A673 (cell line): ENCODE measurements around the gene METTL16. TPM values are rescaled to one million over a fixed set of nuclear protein-coding genes. Genes with fewer than 3 reads are reported as not detected.
"Not testable (repeated sequence)": the region's sequence is repeated elsewhere in the genome, so short reads cannot be mapped to it uniquely, and the experiment has no call there.

Experiments used
- BruUV-seq: library from RNA; stranded (reverse); fragments of 400-500 nt; replicated peaks from 2 replicates; lab custom pipeline; 2021; lab: Mats Ljungman, UMichigan
- CTCF ChIA-PET: fragments of 300-600 bp; sonication (Branson Sonifier 250); formaldehyde crosslinking; loops from one replicate; lab custom pipeline; 2022; ENCODE audit warnings: antibody characterized with exemption; lab: Charles Lee
- POLR2A ChIA-PET: fragments of 300-600 bp; sonication (Branson Sonifier 250); formaldehyde crosslinking; loops from one replicate; lab custom pipeline; 2022; ENCODE audit warnings: antibody characterized with exemption; ENCODE audit not compliant: low non-redundant PET; lab: Charles Lee
- DNase-seq: peaks from one replicate; pipeline ENCODE4 v3.0.0-alpha.2; 2015; ENCODE audit warnings: low spot score
- H3K27ac ChIP-seq: fragments of 200-600 bp; sonication (generic); 2 replicates; pipeline ENCODE4 v1.5.1; 2016; ENCODE audit warnings: mixed run types, low read depth, mild to moderate bottlenecking, mixed read lengths, antibody characterized with exemption, low read length; ENCODE audit not compliant: poor library complexity, severe bottlenecking
- H3K27me3 ChIP-seq: fragments of 200-600 bp; sonication (generic); replicated peaks from 2 replicates; pipeline ENCODE4 v1.6.1; 2017; ENCODE audit warnings: mixed run types, low read depth, mild to moderate bottlenecking, mixed read lengths, antibody characterized with exemption, low read length; ENCODE audit not compliant: insufficient read depth, poor library complexity
- H3K36me3 ChIP-seq: fragments of 200-600 bp; sonication (generic); 2 replicates; pipeline ENCODE4 v1.6.1; 2016; ENCODE audit warnings: mixed run types, mild to moderate bottlenecking, mixed read lengths, antibody characterized with exemption, low read length; ENCODE audit not compliant: insufficient read depth, poor library complexity, severe bottlenecking
- H3K4me1 ChIP-seq: fragments of 200-600 bp; sonication (generic); 2 replicates; pipeline ENCODE4 v1.6.1; 2017; ENCODE audit warnings: mixed run types, mild to moderate bottlenecking, mixed read lengths, antibody characterized with exemption, low read length; ENCODE audit not compliant: insufficient read depth, poor library complexity, severe bottlenecking
- H3K4me3 ChIP-seq: fragments of 200-600 bp; sonication (generic); 2 replicates; pipeline ENCODE4 v1.5.1; 2016; ENCODE audit warnings: low read depth, mixed run types, mild to moderate bottlenecking, mixed read lengths, low read length; ENCODE audit not compliant: poor library complexity, severe bottlenecking
- H3K9me3 ChIP-seq: fragments of 200-600 bp; sonication (generic); 2 replicates; pipeline ENCODE4 v1.6.1; 2016; ENCODE audit warnings: mixed run types, low read depth, mild to moderate bottlenecking, mixed read lengths, antibody characterized with exemption, low read length; ENCODE audit not compliant: poor library complexity, severe bottlenecking
- EZH2 ChIP-seq: fragments of 200-600 bp; sonication (generic); IDR thresholded peaks from 2 replicates; pipeline ENCODE4 v1.6.1; 2017; ENCODE audit warnings: borderline replicate concordance, low read depth, mild to moderate bottlenecking, mixed read lengths, antibody characterized with exemption, low read length; ENCODE audit not compliant: poor library complexity, severe bottlenecking
- intact Hi-C: fragments of 100-400 bp; cut with micrococcal nuclease; formaldehyde crosslinking; loops from one replicate; pipeline ENCODE4 v1.10.0; 2022; ENCODE audit not compliant: unreplicated experiment
- total RNA-seq: library from RNA; stranded (reverse); gene quantifications from 2 replicates; pipeline ENCODE4 v1.2.3, GENCODE V29; 2021
- TF ChIP-seq, protein P1 (sequence below): fragments of 300-800, 200-600 bp; sonication (generic); conservative IDR thresholded peaks from 2 replicates; pipeline ENCODE4 v1.5.1; 2017; ENCODE audit warnings: low read depth, mild to moderate bottlenecking, antibody characterized with exemption, low read length, moderate library complexity, mixed read lengths

Gene METTL16
- total RNA-seq, 1 experiment from 2014 or later, result 50.8 TPM

DNA sequence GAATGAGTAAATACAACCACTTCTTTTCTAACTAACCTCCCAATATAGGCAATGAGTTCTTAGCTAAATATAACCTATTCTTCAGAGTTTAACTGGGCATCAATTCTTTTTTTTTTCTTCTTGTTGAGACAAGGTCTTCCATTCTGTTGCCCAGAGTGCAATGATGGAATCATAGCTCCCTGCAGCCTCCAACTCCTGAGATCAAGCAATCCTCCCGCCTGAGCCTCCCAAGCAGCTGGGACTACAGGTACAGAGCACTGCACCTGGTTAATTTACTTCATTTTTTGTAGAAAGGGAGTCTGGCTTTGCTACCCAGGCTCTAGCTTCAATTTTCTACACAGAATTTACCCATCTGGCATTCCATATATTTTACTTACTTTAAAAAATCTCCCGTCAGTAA, 1.1 kb downstream of the METTL16 start:
- peak overlapping the region; percentile 91 for H3K27ac ChIP-seq
- CTCF ChIA-PET, result interaction anchor here (1.4 kb wide), 1 partner anchor 164 kb away, joined by 4 read pairs; no protein-coding TSS in a partner anchor

DNA sequence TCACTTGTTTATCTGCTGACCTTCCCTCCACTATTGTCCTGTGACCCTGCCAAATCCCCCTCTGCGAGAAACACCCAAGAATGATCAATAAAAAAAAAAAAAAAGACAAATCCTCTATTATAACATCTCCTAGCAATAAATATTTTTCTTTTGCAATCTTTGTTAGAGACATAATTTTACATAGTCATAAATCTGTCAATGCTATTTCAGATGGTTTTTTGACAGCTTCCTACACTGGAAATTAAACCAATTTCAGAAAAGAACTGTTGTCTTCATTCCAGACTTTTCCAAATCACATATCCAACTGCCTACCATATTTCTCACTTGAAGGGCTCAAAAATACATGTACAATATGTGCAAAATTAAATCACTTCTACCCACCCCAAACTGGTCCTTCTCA, 3.7 kb downstream of the METTL16 start:
- no peak overlapping the region for H3K4me3 ChIP-seq

More for the DNA sequence above, 1.1 kb downstream of the METTL16 start:
- H3K4me1 ChIP-seq, result peaks cover 6% of the 10 kb centered on the region
- TF ChIP-seq, protein P1, sequence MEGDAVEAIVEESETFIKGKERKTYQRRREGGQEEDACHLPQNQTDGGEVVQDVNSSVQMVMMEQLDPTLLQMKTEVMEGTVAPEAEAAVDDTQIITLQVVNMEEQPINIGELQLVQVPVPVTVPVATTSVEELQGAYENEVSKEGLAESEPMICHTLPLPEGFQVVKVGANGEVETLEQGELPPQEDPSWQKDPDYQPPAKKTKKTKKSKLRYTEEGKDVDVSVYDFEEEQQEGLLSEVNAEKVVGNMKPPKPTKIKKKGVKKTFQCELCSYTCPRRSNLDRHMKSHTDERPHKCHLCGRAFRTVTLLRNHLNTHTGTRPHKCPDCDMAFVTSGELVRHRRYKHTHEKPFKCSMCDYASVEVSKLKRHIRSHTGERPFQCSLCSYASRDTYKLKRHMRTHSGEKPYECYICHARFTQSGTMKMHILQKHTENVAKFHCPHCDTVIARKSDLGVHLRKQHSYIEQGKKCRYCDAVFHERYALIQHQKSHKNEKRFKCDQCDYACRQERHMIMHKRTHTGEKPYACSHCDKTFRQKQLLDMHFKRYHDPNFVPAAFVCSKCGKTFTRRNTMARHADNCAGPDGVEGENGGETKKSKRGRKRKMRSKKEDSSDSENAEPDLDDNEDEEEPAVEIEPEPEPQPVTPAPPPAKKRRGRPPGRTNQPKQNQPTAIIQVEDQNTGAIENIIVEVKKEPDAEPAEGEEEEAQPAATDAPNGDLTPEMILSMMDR, result no peak
- no peak for TF ChIP-seq EZH2
- BruUV-seq, result no TSS peak
- peak overlapping the region; percentile 64 for H3K4me3 ChIP-seq
- no peaks in the 10 kb centered on the region for H3K27me3 ChIP-seq
- DNase-seq, result no peak
- H3K9me3 ChIP-seq, result no peaks in the 10 kb centered on the region
- H3K36me3 ChIP-seq, result no peaks in the 10 kb centered on the region
- POLR2A ChIA-PET, result interaction anchor here (0.7 kb wide), 1 partner anchor 60 kb away, joined by 3 read pairs; no protein-coding TSS in a partner anchor
- intact Hi-C loops, result loop anchor here (10.0 kb wide), 2 partner anchors 84 to 164 kb away; partner anchors contain the start of gene PAFAH1B1

DNA sequence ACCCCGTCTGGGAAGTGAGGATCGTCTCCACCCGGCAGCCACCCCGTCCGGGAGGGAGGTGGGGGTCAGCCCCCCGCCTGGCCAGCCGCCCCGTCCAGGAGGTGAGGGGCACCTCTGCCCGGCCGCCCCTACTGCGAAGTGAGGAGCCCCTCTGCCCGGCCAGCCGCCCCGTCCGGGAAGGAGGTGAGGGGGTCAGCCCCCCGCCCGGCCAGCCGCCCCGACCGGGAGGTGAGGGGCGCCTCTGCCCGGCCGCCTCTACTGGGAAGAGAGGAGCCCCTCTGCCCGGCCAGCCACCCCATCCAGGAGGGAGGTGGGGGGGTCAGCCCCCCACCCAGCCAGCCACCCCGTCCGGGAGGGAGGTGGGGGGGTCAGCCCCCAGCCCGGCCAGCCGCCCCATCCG, 4.7 kb downstream of the METTL16 start:
- DNase-seq, H3K9me3 ChIP-seq, BruUV-seq, CTCF ChIA-PET, H3K4me1 ChIP-seq, intact Hi-C loops, H3K4me3 ChIP-seq, H3K27me3 ChIP-seq, H3K36me3 ChIP-seq, H3K27ac ChIP-seq, POLR2A ChIA-PET: not testable (repeated sequence)

More for the DNA sequence above, 3.7 kb downstream of the METTL16 start:
- no peak overlapping the region for H3K27ac ChIP-seq
- H3K4me1 ChIP-seq, result peaks cover 6% of the 10 kb centered on the region
- ChIA-PET POLR2A (interaction anchor here (0.7 kb wide), 1 partner anchor 85 kb away, joined by 3 read pairs; the partner anchor contains the start of gene PAFAH1B1), CTCF (no interaction called here)
- DNase-seq, result no peak
- no peak for TF ChIP-seq EZH2
- TF ChIP-seq, protein P1, result no peak
- intact Hi-C loops, result no loop called here
- H3K27me3 ChIP-seq, result no peaks in the 10 kb centered on the region
- no peaks in the 10 kb centered on the region for H3K9me3 ChIP-seq
- H3K36me3 ChIP-seq, result no peaks in the 10 kb centered on the region
- BruUV-seq, result no TSS peak

DNA sequence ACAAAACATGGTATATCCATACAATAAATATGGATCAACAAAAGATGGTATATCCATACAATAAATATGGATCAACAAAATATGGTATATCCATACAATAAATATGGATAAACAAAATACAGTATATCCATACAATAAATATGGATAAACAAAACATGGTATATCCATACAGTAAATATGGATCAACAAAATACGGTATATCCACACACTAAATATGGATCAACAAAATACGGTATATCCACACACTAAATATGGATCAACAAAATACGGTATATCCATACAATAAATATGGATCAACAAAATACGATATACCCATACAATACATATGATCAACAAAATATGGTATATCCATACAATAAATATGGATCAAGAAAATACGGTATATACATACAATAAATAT, 8.1 kb downstream of the METTL16 start:
- intact Hi-C loops, result no loop called here
- Histone ChIP-seq H3K4me3 (no peak overlapping the region), H3K27me3 (no peaks in the 10 kb centered on the region), H3K9me3 (no peaks in the 10 kb centered on the region), H3K4me1 (no peaks in the 10 kb centered on the region), H3K27ac (no peak overlapping the region), H3K36me3 (peaks cover 14% of the 10 kb centered on the region)
- no TSS peak for BruUV-seq
- DNase-seq, result no peak
- no peak for TF ChIP-seq EZH2
- TF ChIP-seq, protein P1, result no peak
- CTCF ChIA-PET, result no interaction called here
- POLR2A ChIA-PET, result no interaction called here
